Fibroblast of skin of left quadriceps (primary cell): ENCODE data around the gene PPFIBP2.

Source experiments
- DNase-seq, 2 experiments: peaks; one replicate each; pipeline ENCODE4 v3.0.0-alpha.2; 2013; ENCODE audit warnings: low read depth in 2 of 2

The PPFIBP2 gene

GRCh38 chr11:7525424-7525823 is 11.6 kb downstream of the PPFIBP2 start:
- DNase-seq: no peak

- no peak for DNase-seq
These were observed 13.2 kb downstream of the PPFIBP2 start for GRCh38 chr11:7527029-7527428.

GRCh38 chr11:7528514-7529049 is 14.8 kb downstream of the PPFIBP2 start:
- DNase-seq: no peak

GRCh38 chr11:7530013-7530640 is 16.3 kb downstream of the PPFIBP2 start:
- DNase-seq: no peak

- no peak for DNase-seq
These were observed 17.2 kb downstream of the PPFIBP2 start for GRCh38 chr11:7531011-7531410.

- DNase-seq: no peak
These were observed 18.8 kb downstream of the PPFIBP2 start for GRCh38 chr11:7532405-7533145.

- no peak for DNase-seq
These were observed 19.6 kb downstream of the PPFIBP2 start for GRCh38 chr11:7533199-7534041.

GRCh38 chr11:7534042-7534378 is 20.2 kb downstream of the PPFIBP2 start:
- no peak for DNase-seq

- no peak for DNase-seq
These were observed 22.3 kb downstream of the PPFIBP2 start for GRCh38 chr11:7536100-7536499.

- DNase-seq: no peak
These were observed 23.5 kb downstream of the PPFIBP2 start for GRCh38 chr11:7537265-7537664.

- no peak for DNase-seq
These were observed 24.2 kb downstream of the PPFIBP2 start for GRCh38 chr11:7538031-7538430.

GRCh38 chr11:7538466-7539454 is 25.0 kb downstream of the PPFIBP2 start:
- no peak for DNase-seq

GRCh38 chr11:7540830-7541555 is 27.2 kb downstream of the PPFIBP2 start:
- DNase-seq: no peak

- no peak for DNase-seq
These were observed 29.5 kb downstream of the PPFIBP2 start for GRCh38 chr11:7543302-7543701.

GRCh38 chr11:7544021-7544420 is 30.2 kb downstream of the PPFIBP2 start:
- DNase-seq: no peak

GRCh38 chr11:7545611-7546010 is 31.8 kb downstream of the PPFIBP2 start:
- DNase-seq: no peak

- no peak for DNase-seq
These were observed 32.6 kb downstream of the PPFIBP2 start for GRCh38 chr11:7546324-7546791.

- DNase-seq: no peak
These were observed 33.9 kb downstream of the PPFIBP2 start for GRCh38 chr11:7547687-7548086.

- no peak for DNase-seq
These were observed 35.0 kb downstream of the PPFIBP2 start for GRCh38 chr11:7548659-7549274.

GRCh38 chr11:7549681-7550080 is 35.9 kb downstream of the PPFIBP2 start:
- no peak for DNase-seq
